OCI-LY1 (cell line): Measurements from ENCODE around the gene ZNF586.

Source experiments
- CTCF ChIP-seq: fragments of 200-600 bp; sonication (generic), shearing (Covaris generic); IDR thresholded peaks from 2 replicates; pipeline ENCODE4 v1.5.1; 2017; ENCODE audit warnings: mild to moderate bottlenecking, antibody characterized with exemption, low read length, moderate library complexity, mixed read lengths
- EZH2 ChIP-seq: fragments of 200-600 bp; sonication (generic), shearing (Covaris generic); IDR thresholded peaks from 2 replicates; pipeline ENCODE4 v1.8.0; 2017; ENCODE audit warnings: borderline replicate concordance, mixed run types, mild to moderate bottlenecking, antibody characterized with exemption, low read length, moderate library complexity, mixed read lengths

- no peak for TF ChIP-seq EZH2
- no peak for TF ChIP-seq CTCF
Measured at GRCh38 chr19:57825511-57825910, 56.0 kb downstream of the ZNF586 start.
